ENCODE measurements around the gene DNAH14. TPM values are rescaled to one million over a fixed set of nuclear protein-coding genes. Genes with fewer than 3 reads are reported as not detected.

The DNAH14 gene
- polyA plus RNA-seq, 1 experiment = 11.1 TPM

DNA sequence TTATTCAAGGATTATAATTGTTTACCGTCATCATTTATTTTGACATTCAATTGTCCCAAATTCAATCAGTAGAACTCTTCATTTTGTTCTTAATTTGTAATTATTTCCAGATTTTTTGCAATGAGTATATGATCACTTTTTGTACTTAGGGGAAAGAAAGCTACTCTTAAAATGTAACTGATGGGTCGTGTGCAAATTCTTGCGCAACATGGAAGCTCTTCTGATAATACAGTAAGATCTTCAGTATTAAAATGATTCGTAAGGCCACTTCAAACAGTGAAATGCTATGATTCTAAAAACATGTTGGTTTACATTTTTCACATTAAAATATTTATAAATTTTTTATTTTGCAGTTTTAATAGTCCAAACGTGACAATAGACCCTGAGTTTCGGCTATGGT is 435.0 kb downstream of the DNAH14 start:
- ChIA-PET POLR2A (no interaction called here), CTCF (interaction anchor here (1.4 kb wide), 1 partner anchor 45 kb away, joined by 5 read pairs; no protein-coding TSS in a partner anchor)
- Histone ChIP-seq H3K9me3 (ENCODE audit: control insufficient read depth, insufficient read depth, low read length) (no peaks in the 10 kb centered on the region), H3K27me3 (ENCODE audit: control insufficient read depth, insufficient read depth, low read length) (no peaks in the 10 kb centered on the region), H3K27ac (ENCODE audit: low read depth, low read length) (no peak overlapping the region), H3K4me3 (ENCODE audit: low read depth, low read length) (no peak overlapping the region)
- TF ChIP-seq, protein P1, sequence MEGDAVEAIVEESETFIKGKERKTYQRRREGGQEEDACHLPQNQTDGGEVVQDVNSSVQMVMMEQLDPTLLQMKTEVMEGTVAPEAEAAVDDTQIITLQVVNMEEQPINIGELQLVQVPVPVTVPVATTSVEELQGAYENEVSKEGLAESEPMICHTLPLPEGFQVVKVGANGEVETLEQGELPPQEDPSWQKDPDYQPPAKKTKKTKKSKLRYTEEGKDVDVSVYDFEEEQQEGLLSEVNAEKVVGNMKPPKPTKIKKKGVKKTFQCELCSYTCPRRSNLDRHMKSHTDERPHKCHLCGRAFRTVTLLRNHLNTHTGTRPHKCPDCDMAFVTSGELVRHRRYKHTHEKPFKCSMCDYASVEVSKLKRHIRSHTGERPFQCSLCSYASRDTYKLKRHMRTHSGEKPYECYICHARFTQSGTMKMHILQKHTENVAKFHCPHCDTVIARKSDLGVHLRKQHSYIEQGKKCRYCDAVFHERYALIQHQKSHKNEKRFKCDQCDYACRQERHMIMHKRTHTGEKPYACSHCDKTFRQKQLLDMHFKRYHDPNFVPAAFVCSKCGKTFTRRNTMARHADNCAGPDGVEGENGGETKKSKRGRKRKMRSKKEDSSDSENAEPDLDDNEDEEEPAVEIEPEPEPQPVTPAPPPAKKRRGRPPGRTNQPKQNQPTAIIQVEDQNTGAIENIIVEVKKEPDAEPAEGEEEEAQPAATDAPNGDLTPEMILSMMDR (IDR thresholded peaks at IDR 0.05; ENCODE audit: low read depth, low read length) = no peak
- DNase-seq (ENCODE audit: low read depth, low spot score) = no peak

DNA sequence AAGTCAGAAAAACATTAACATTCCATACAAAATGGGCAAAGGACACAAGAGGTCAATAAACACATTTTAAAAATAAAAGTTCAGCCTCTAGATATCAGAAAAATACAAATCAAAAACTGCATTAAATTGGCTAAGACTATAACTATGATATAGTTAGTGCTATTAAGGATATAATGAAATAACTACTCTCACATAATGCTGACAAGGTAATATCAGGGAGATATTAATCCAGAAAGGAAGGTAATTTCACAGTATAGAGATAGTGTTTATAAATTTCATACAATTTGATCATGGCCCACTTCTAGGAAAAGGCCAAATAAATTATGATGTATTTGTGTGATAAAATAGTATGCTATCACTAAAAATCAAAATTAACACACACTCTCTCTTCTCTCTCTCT is 436.5 kb downstream of the DNAH14 start:
- Histone ChIP-seq H3K4me3 (ENCODE audit: low read depth, low read length) (no peak overlapping the region), H3K27ac (ENCODE audit: low read depth, low read length) (no peak overlapping the region), H3K9me3 (ENCODE audit: control insufficient read depth, insufficient read depth, low read length) (no peaks in the 10 kb centered on the region), H3K27me3 (ENCODE audit: control insufficient read depth, insufficient read depth, low read length) (no peaks in the 10 kb centered on the region)
- no peak for DNase-seq (ENCODE audit: low read depth, low spot score)
- POLR2A ChIA-PET = no interaction called here
- TF ChIP-seq, protein P1 (IDR thresholded peaks at IDR 0.05; ENCODE audit: low read depth, low read length) = no peak
- CTCF ChIA-PET = no interaction called here

DNA sequence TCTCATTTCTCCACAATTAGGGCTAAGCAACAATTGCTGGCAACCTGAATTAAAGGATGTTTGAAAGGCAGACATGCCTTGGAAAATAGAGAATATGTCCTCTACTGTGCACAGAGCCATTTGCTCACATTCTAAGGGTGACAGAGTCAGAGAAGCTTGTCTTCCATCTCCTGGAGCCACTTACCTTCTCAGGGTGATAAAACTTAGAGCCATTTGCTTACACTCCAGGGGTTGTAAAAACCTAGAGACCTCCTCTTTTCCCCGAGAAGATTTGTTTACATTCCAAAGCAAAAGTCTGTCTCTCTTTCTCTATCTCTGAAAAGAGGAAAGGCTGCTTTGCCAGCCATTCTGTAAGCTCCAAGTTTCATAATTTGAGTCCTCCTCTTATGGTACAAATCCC is 437.1 kb downstream of the DNAH14 start:
- Histone ChIP-seq H3K9me3 (ENCODE audit: control insufficient read depth, insufficient read depth, low read length) (no peaks in the 10 kb centered on the region), H3K4me3 (ENCODE audit: low read depth, low read length) (no peak overlapping the region), H3K27me3 (ENCODE audit: control insufficient read depth, insufficient read depth, low read length) (no peaks in the 10 kb centered on the region), H3K27ac (ENCODE audit: low read depth, low read length) (no peak overlapping the region)
- DNase-seq (ENCODE audit: low read depth, low spot score) = no peak
- POLR2A ChIA-PET = no interaction called here
- CTCF ChIA-PET = no interaction called here
- TF ChIP-seq, protein P1 (IDR thresholded peaks at IDR 0.05; ENCODE audit: low read depth, low read length) = no peak

DNA sequence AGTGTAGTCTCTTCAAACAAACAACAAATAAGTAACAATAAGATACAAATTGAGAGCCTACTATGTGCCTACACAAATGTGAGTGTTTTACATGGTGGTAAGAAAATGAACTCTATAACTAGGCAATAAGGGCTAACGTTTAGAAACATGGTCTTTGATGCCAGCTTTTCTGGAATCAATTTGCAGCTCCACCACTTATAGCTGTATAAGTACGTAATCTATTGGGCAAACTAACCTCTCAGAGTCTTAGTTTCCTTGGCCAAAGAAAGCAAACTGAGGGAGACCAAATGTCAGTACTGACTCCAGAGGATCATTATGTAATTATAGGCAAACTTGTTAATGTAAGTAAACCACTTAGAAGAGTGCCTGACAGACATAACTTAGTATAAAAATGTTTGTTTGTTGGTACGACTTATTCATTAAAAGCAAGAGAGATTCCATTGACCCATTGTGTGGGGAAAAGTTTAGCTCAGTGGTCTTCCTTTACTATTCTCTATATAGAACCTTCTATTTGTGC is 438.6 kb downstream of the DNAH14 start:
- H3K27me3 ChIP-seq (ENCODE audit: control insufficient read depth, insufficient read depth, low read length) = no peaks in the 10 kb centered on the region
- H3K9me3 ChIP-seq (ENCODE audit: control insufficient read depth, insufficient read depth, low read length) = no peaks in the 10 kb centered on the region; the same call in 1 of the 2 replicates
- no peak overlapping the region for H3K27ac ChIP-seq (ENCODE audit: low read depth, low read length)
- no peak for DNase-seq (ENCODE audit: low read depth, low spot score)
- POLR2A ChIA-PET = no interaction called here
- CTCF ChIA-PET = no interaction called here
- no peak overlapping the region for H3K4me3 ChIP-seq (ENCODE audit: low read depth, low read length)
- TF ChIP-seq, protein P1 (IDR thresholded peaks at IDR 0.05; ENCODE audit: low read depth, low read length) = no peak

DNA sequence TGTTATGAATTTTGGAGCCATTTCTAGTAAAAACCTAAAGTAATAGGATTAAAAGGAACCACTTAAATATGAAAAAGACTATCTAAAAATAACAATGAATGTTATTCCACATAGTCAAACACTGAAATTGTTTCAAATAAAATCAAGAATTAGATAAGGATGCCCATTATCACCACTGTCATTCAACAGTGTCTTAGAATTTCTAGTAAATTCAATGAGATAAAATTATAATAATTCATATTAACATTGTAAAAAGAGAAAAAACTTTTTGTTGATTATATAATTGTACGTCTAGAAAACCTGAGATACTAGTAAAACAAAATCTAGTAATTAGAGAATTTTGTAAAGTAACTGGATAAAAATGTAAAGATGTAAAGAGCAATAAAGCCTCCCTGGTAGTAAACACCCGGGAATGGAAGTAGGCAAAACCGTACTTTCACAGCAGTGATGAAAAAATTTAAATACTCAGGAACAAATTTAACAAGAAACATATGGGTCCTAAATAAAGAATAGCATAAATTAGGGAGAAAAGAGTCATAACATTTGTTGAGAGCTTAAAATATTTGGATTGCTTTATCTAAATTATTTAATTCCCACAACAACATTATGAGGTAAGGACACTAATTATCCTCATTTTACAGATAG is 442.0 kb downstream of the DNAH14 start:
- H3K9me3 ChIP-seq (ENCODE audit: control insufficient read depth, insufficient read depth, low read length) = no peaks in the 10 kb centered on the region; the same call in 1 of the 2 replicates
- ChIA-PET CTCF (no interaction called here), POLR2A (no interaction called here)
- H3K4me3 ChIP-seq (ENCODE audit: low read depth, low read length) = no peak overlapping the region
- DNase-seq (ENCODE audit: low read depth, low spot score) = no peak
- TF ChIP-seq, protein P1 (IDR thresholded peaks at IDR 0.05; ENCODE audit: low read depth, low read length) = no peak
- no peak overlapping the region for H3K27ac ChIP-seq (ENCODE audit: low read depth, low read length)
- H3K27me3 ChIP-seq (ENCODE audit: control insufficient read depth, insufficient read depth, low read length) = no peaks in the 10 kb centered on the region
